T follicular helper cell (primary cell): ENCODE results near the gene TRIM17.

Experiments used
- DNase-seq: peaks from one replicate; pipeline ENCODE4 v3.0.0-alpha.2; 2020; ENCODE audit warnings: low read depth

TRIM17 gene

GRCh38 chr1:228378873-228379460, 37.7 kb downstream of the TRIM17 start:
- DNase-seq: no peak

- DNase-seq: peak; percentile 38
Measured at GRCh38 chr1:228378090-228378872, 38.4 kb downstream of the TRIM17 start.

GRCh38 chr1:228377664-228378089, 39.0 kb downstream of the TRIM17 start:
- DNase-seq: no peak

GRCh38 chr1:228376651-228377631, 39.7 kb downstream of the TRIM17 start:
- DNase-seq: no peak

GRCh38 chr1:228376262-228376628, 40.4 kb downstream of the TRIM17 start:
- DNase-seq: no peak

- DNase-seq: no peak
Measured at GRCh38 chr1:228375578-228376261, 40.9 kb downstream of the TRIM17 start.

GRCh38 chr1:228374711-228375577, 41.7 kb downstream of the TRIM17 start:
- DNase-seq: no peak

GRCh38 chr1:228373681-228374571, 42.7 kb downstream of the TRIM17 start:
- DNase-seq: no peak

- no peak for DNase-seq
Measured at GRCh38 chr1:228373004-228373680, 43.5 kb downstream of the TRIM17 start.

- no peak for DNase-seq
Measured at GRCh38 chr1:228372183-228373003, 44.3 kb downstream of the TRIM17 start.

GRCh38 chr1:228371741-228372182, 44.9 kb downstream of the TRIM17 start:
- DNase-seq: no peak

GRCh38 chr1:228370941-228371740, 45.5 kb downstream of the TRIM17 start:
- no peak for DNase-seq

- DNase-seq: no peak
Measured at GRCh38 chr1:228370439-228370940, 46.2 kb downstream of the TRIM17 start.

- DNase-seq: no peak
Measured at GRCh38 chr1:228369608-228370438, 46.8 kb downstream of the TRIM17 start.

- DNase-seq: no peak
Measured at GRCh38 chr1:228368801-228369607, 47.7 kb downstream of the TRIM17 start.
